HUES6 (cell line): ENCODE results near the gene SOAT1.
"Not testable (repeated sequence)": the region's sequence is repeated elsewhere in the genome, so short reads cannot be mapped to it uniquely, and the experiment has no call there.

Experiments
- H3K27ac ChIP-seq: 2 replicates; pipeline ENCODE4 v1.7.0; 2013; ENCODE audit warnings: low read depth, mild to moderate bottlenecking, low read length, inconsistent platforms
- H3K27me3 ChIP-seq: 2 replicates; pipeline ENCODE4 v1.6.1; 2013; ENCODE audit warnings: low read length; ENCODE audit not compliant: control insufficient read depth, insufficient read depth
- H3K36me3 ChIP-seq: 2 replicates; pipeline ENCODE4 v1.6.1; 2013; ENCODE audit warnings: low read length; ENCODE audit not compliant: control insufficient read depth, insufficient read depth
- H3K4me1 ChIP-seq: 2 replicates; pipeline ENCODE4 v1.6.1; 2013; ENCODE audit warnings: low read length; ENCODE audit not compliant: control insufficient read depth, insufficient read depth
- H3K4me3 ChIP-seq: 2 replicates; pipeline ENCODE4 v1.5.1; 2013; ENCODE audit warnings: low read depth, low read length
- H3K9ac ChIP-seq: one replicate; pipeline ENCODE4 v1.6.1; 2013; ENCODE audit warnings: mild to moderate bottlenecking, low read length
- H3K9me3 ChIP-seq: 2 replicates; pipeline ENCODE4 v1.6.1; 2013; ENCODE audit warnings: low read depth, low read length; ENCODE audit not compliant: control insufficient read depth, insufficient read depth

SOAT1 gene

DNA sequence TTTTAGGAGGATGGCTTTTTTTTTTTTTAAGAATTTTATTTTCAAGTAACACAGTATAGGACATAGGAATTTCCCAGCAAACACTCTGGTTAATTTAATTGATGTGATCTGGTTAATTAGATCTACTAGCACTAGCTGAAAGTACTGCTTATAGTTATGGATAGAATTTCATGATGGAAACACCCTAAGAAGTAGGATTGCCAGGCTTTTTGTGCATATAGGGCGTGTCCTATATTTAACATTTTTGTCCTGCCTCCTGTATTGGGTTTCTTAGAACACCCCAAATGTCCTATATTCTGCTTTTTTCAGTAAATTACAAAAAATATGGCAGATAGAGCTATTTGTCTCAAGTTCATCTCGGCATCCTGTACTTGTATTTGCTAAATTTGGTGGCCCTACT is 58.6 kb downstream of the SOAT1 start:
- Histone ChIP-seq H3K9me3 (no peaks in the 10 kb centered on the region), H3K9ac (no peak overlapping the region), H3K36me3 (peaks cover 2% of the 10 kb centered on the region; the same call in 1 of the 2 replicates), H3K4me3 (no peak overlapping the region), H3K27ac (no peak overlapping the region), H3K27me3 (no peaks in the 10 kb centered on the region), H3K4me1 (no peaks in the 10 kb centered on the region)

DNA sequence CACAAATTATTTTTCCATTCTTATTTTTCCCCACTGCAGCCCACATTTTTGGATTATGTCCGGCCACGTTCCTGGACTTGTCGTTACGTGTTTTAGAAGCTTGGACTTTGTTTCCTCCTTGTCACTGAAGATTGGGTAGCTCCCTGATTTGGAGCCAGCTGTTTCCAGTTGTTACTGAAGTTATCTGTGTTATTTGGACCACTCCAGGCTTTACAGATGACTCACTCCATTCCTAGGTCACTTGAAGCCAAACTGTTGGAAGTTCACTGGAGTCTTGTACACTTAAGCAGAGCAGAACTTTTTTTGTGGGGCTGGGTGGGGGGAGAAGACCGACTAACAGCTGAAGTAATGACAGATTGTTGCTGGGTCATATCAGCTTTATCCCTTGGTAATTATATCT is 59.9 kb downstream of the SOAT1 start:
- H3K4me1 ChIP-seq = no peaks in the 10 kb centered on the region
- no peak overlapping the region for H3K4me3 ChIP-seq
- no peaks in the 10 kb centered on the region for H3K27me3 ChIP-seq
- no peaks in the 10 kb centered on the region; the same call in 1 of the 2 replicates for H3K36me3 ChIP-seq
- no peak overlapping the region for H3K27ac ChIP-seq
- no peak overlapping the region for H3K9ac ChIP-seq
- H3K9me3 ChIP-seq = no peaks in the 10 kb centered on the region

DNA sequence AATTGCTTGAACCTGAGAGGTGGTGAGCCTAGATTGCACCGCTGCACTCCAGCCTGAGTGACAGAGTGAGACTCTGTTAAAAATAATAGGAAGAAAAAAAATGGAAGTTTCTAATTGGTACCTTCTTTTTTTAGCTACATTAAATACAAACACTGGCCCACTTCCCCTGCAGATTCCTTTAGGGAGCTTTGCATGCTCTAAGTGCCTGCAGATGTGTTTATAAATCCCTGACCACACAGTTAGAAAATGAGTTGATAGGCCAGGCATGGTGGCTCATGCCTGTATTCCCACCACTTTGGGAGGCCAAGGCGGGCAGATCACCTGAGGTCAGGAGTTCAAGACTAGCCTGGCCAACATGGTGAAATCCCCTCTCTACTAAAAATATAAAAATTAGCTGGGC is 68.0 kb downstream of the SOAT1 start:
- not testable (repeated sequence) for H3K27me3 ChIP-seq, H3K4me1 ChIP-seq, H3K36me3 ChIP-seq, H3K9ac ChIP-seq, H3K27ac ChIP-seq, H3K4me3 ChIP-seq, H3K9me3 ChIP-seq

DNA sequence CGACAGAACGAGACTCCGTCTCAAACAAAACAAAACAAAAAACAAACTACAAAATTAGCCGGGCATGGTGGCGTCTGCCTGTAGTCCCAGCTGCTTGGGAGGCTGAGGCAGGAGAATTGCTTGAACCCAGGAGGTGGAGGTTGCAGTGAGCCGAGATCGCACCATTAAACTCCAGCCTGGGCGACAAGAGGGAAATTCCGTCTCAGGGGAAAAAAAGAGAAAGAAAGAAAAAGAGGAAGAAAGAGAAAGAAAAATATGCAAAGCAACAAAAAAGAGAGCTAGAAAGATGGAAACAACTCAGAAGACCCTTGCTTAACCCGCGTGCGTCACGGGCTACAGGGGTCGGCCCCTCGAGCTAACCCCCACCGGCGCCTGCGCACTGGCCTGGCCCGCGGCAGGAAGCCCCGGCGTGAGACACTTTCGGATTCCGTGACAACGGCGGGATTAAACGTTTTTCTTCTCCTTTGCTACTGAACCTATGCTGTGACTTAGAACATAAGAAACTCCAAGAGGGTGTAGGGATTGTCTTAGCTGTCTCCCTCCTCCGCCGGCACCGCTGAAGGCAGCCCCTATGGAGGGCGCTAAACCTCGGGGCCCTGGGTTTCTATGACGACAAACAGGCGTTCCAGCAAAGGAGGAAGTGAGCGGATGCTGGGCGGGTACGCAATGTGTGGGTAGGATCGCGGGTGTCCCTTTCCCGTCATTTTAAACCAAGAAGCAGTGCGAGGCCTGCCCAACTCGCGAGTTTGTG is 71.9 kb downstream of the SOAT1 start, which contains the start of gene AXDND1:
TSS of gene AXDND1 (plus strand) at position 630 of the 751 bp plus-strand sequence. CDS start 539 bp downstream, outside the sequence.
- H3K27ac ChIP-seq = peak within 1 kb of the TSS; percentile 93
- peak within 1 kb of the TSS; percentile 94 for H3K9ac ChIP-seq
- no peaks in the 10 kb centered on the region for H3K4me1 ChIP-seq
- H3K27me3 ChIP-seq = no peaks in the 10 kb centered on the region
- H3K36me3 ChIP-seq = no peaks in the 10 kb centered on the region
- peak within 1 kb of the TSS; percentile 94 for H3K4me3 ChIP-seq
- H3K9me3 ChIP-seq = no peaks in the 10 kb centered on the region

DNA sequence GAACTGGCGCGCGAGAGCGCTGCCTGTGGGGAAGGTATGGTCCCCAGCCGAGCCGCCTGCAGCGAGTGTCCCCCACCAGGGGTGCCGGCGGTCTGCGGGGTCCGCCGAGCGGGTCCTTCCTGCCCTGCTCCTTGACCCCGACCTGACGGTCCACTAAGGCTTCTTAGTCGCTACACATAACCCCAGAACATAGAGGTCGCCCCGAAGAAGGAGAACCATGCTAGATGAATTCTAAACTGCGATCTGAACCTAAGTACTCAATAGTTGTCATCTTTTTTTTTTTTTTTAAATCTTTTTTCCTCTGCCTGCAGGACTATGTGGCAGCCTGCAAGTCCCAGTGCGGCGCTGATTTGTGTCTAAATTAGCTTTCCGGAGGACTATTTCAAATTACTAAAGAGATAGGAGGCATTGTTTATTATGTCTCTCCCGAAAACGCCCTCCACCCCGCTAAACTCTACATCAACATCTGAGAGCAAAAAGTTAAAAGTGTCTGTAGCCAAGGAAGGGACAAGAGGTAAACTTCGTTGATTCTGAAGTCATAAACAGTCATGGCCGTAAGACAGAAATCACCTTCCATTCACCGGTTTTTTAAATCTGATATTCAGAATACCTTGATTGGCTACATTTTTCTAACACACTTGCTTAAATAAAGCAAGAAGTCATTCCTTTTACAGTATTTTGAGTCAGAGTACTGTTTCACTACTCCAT is 72.7 kb downstream of the SOAT1 start:
- Histone ChIP-seq H3K27ac (peak overlapping the region; percentile 93; the same call in 1 of the 2 replicates), H3K36me3 (no peaks in the 10 kb centered on the region), H3K9me3 (no peaks in the 10 kb centered on the region), H3K27me3 (no peaks in the 10 kb centered on the region), H3K9ac (peak overlapping the region; percentile 94), H3K4me1 (no peaks in the 10 kb centered on the region), H3K4me3 (peak overlapping the region; percentile 94)

DNA sequence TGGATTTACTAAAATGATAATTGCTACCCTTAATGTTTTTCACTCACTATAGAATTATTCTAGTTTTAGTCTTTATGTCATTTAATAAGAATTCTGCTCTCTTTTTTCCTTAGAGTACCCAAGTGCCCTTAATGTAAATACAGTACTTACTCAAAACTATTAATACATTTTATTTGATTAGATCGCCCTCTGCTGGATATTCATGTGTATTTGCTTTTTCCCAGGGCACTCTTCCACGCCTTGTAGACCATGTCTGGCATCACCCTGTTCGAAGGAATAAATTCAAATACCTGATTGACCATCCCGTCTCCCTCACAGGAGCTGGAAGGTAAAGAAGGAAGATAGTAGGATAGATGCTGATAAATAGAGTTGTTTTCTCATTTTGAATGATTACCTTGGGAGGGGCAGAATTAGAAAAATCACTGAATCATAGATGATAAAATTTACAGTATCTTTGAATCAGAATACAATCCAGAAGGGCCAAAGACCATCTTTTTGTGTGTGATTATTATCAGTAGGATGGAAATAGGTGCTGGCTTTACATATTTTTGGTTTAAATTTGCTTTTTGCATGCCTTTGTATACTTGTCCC is 76.2 kb downstream of the SOAT1 start:
- Histone ChIP-seq H3K27me3 (no peaks in the 10 kb centered on the region), H3K27ac (no peak overlapping the region), H3K9ac (no peak overlapping the region), H3K4me3 (no peak overlapping the region), H3K9me3 (no peaks in the 10 kb centered on the region), H3K4me1 (no peaks in the 10 kb centered on the region), H3K36me3 (no peaks in the 10 kb centered on the region)

DNA sequence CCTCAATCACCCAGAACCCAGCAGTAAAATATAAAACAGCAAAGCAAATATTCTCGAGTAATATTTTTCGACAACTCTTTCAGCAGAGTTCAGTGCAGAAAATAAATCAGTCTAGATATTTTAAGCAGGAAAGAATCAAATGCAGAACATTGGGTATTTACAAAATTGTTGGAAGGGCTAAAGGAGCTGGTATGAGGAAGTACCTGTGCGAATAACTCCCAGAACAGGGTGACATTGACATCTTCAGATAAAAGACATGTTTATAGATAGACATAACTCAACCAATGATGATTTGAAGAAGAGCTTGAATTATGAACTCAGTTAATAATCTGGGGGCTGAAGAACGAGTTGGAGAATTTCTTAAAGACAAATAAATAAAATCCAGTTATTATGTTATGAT is 78.6 kb downstream of the SOAT1 start:
- Histone ChIP-seq H3K27ac (no peak overlapping the region), H3K36me3 (no peaks in the 10 kb centered on the region), H3K9me3 (no peaks in the 10 kb centered on the region), H3K9ac (no peak overlapping the region), H3K4me3 (no peak overlapping the region), H3K27me3 (no peaks in the 10 kb centered on the region), H3K4me1 (no peaks in the 10 kb centered on the region)

DNA sequence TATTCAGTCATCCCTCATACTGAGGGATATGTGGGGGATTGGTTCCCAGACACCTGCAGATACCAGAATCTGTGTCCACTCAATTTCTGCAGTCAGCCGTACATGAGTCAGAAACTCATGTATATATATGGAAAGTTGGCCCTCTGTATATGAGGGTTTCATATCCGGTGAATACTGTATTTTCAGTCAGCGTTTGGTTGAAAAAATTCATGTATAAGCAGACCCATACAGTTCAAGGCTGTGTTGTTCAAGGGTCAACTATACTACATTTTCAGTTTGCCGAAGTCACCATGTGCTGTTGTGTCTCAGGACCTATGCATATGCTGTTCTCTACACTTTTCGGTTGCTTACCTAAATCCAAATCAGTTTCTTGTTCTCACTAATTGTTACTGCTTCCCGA is 82.6 kb downstream of the SOAT1 start:
- H3K4me1 ChIP-seq = no peaks in the 10 kb centered on the region
- H3K27ac ChIP-seq = no peak overlapping the region
- H3K9me3 ChIP-seq = no peaks in the 10 kb centered on the region
- H3K9ac ChIP-seq = no peak overlapping the region
- no peak overlapping the region for H3K4me3 ChIP-seq
- no peaks in the 10 kb centered on the region for H3K36me3 ChIP-seq
- H3K27me3 ChIP-seq = no peaks in the 10 kb centered on the region

DNA sequence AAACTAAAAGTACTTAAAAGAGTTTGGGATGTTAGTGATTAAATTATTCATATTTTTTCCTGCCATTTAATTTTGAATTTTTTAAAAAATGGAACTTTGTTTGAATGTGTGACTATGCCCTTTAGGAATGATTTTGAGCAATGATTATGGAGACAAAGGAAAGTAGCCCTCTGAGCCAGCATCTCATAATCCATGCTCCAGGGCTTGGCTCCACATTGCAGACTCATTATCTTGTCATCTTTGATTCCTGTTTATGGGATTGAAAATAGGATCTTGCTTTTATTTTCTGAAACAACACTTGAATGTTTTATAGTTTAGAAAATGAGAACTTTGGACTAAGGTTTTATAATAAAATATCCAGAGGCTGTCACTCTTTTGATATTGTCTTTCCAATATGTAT is 86.7 kb downstream of the SOAT1 start:
- no peak overlapping the region for H3K27ac ChIP-seq
- no peak overlapping the region for H3K4me3 ChIP-seq

DNA sequence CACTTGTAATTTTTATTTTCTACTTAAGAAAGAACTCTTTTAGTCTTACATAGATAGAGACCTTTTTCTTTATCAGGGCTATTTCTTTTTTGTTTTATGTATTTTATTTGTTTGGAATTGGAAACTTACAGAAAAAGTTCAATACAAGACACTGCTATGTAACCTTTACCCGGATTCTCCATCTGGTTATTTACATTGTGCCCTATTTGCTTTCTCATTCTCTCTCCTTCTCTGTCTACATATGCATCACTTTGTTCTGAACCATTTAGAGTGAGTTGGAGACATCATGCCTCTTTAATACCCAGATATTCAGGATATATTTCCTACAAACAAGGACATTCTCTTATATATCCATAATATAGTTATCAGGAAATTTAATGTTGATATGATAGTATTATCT is 90.4 kb downstream of the SOAT1 start:
- no peaks in the 10 kb centered on the region for H3K36me3 ChIP-seq
- no peaks in the 10 kb centered on the region for H3K4me1 ChIP-seq
- no peaks in the 10 kb centered on the region for H3K9me3 ChIP-seq
- H3K9ac ChIP-seq = no peak overlapping the region
- H3K27ac ChIP-seq = no peak overlapping the region
- H3K4me3 ChIP-seq = no peak overlapping the region
- H3K27me3 ChIP-seq = no peaks in the 10 kb centered on the region

More for the DNA sequence above, 86.7 kb downstream of the SOAT1 start:
- Histone ChIP-seq H3K9me3 (no peaks in the 10 kb centered on the region), H3K36me3 (no peaks in the 10 kb centered on the region), H3K27me3 (no peaks in the 10 kb centered on the region), H3K4me1 (no peaks in the 10 kb centered on the region), H3K9ac (no peak overlapping the region)

DNA sequence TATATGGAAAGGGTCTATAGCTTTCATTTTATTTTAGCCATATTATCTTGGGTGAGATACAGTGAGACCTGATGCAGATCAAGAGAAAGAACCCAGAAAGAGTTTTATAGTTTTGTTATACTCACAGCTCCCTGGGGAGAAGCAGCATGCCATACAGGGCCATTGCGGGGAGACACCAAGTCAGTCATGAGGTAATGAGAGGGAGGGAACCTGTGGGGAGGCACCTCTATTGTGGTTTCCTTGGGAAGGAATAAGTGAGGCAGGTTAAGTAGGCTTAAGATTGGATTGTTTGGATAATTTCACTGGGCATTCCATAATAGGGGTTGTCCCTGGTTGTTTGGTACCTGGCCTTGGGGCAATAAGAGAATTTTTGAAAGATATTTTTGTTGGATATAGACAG is 91.9 kb downstream of the SOAT1 start:
- no peaks in the 10 kb centered on the region for H3K9me3 ChIP-seq
- H3K27ac ChIP-seq = no peak overlapping the region
- H3K9ac ChIP-seq = no peak overlapping the region
- H3K27me3 ChIP-seq = no peaks in the 10 kb centered on the region
- no peaks in the 10 kb centered on the region for H3K4me1 ChIP-seq
- H3K4me3 ChIP-seq = no peak overlapping the region
- H3K36me3 ChIP-seq = no peaks in the 10 kb centered on the region
